ENCODE measurements around the gene PSD4. TPM values are rescaled to one million over a fixed set of nuclear protein-coding genes. Genes with fewer than 3 reads are reported as not detected.

Gene PSD4
- total and polyA plus RNA-seq, 2 of the 4 experiments (the other 2 are of a cell fraction): 0.36 to 0.70 TPM

- TF ChIP-seq SMC3 (IDR thresholded peaks at IDR 0.05; ENCODE audit: low read depth, low read length): no peak
These were observed 8.9 kb downstream of the PSD4 start (continued) for GRCh38 chr2:113182471-113183260.

- H3K56ac ChIP-seq (ENCODE audit: extremely low read depth, insufficient read depth, low read length): no peak overlapping the region
- no peaks in the 10 kb centered on the region for H3K79me1 ChIP-seq (ENCODE audit: low read depth in 1 of 2, low read length in 2 of 2)
- H3K36me3 ChIP-seq (ENCODE audit: control insufficient read depth, insufficient read depth, low read length): no peaks in the 10 kb centered on the region
- H2BK120ac ChIP-seq (ENCODE audit: low read depth, low read length): no peak overlapping the region
- H3K23ac ChIP-seq (ENCODE audit: low read depth, low read length): no peak overlapping the region
- ATAC-seq (ENCODE audit: low read depth) (no peak), DNase-seq (no peak)
- H3K9me1 ChIP-seq (ENCODE audit: insufficient read depth, low read length): peaks cover 3% of the 10 kb centered on the region; the same call in 1 of the 2 replicates
- H2AK9ac ChIP-seq (replicated peaks; ENCODE audit: low read depth, low read length, poor library complexity): no peak overlapping the region
- no peak overlapping the region for H2BK15ac ChIP-seq (ENCODE audit: low read depth, low read length)
- H3K4me1 ChIP-seq (ENCODE audit: control insufficient read depth, insufficient read depth, low read length): no peaks in the 10 kb centered on the region
- BruUV-seq (replicated peaks): no TSS peak
- TF ChIP-seq USF2 (IDR thresholded peaks at IDR 0.05; ENCODE audit: low read depth, low read length) (no peak), RFX5 (IDR thresholded peaks at IDR 0.05; ENCODE audit: low read depth, low read length) (no peak), CTCF (conservative IDR thresholded peaks at IDR 0.05; ENCODE audit: low read depth, low read length) (no peak), RAD21 (IDR thresholded peaks at IDR 0.05; ENCODE audit: low read length) (no peak), POLR2A (IDR thresholded peaks at IDR 0.05; ENCODE audit: low read depth, low read length) (no peak), RCOR1 (IDR thresholded peaks at IDR 0.05; ENCODE audit: insufficient replicate concordance, low read length) (no peak), BHLHE40 (IDR thresholded peaks at IDR 0.05; ENCODE audit: low read depth, low read length) (no peak), MXI1 (IDR thresholded peaks at IDR 0.05; ENCODE audit: borderline replicate concordance, low read depth, low read length) (no peak), SMC3 (IDR thresholded peaks at IDR 0.05; ENCODE audit: low read depth, low read length) (no peak), MAFK (IDR thresholded peaks at IDR 0.05; ENCODE audit: low read depth, low read length) (no peak), CHD1 (IDR thresholded peaks at IDR 0.05; ENCODE audit: low read depth, low read length) (no peak)
- intact Hi-C loops (cut with micrococcal nuclease) (no loop called here), dilution Hi-C loops (cut with HindIII; ENCODE audit: low sequenced_read_pairs, unreplicated experiment) (no loop called here), in situ Hi-C loops (cut with MboI; ENCODE audit: low sequenced_read_pairs) (no loop called here)
- no peaks in the 10 kb centered on the region for H4K20me1 ChIP-seq (ENCODE audit: insufficient read depth, low read length)
- H2AK5ac ChIP-seq (ENCODE audit: low read depth, low read length): no peak overlapping the region
- no peak overlapping the region for H2BK20ac ChIP-seq (ENCODE audit: low read depth, low read length)
- H3K27ac ChIP-seq (ENCODE audit: insufficient read depth, low read length): no peak overlapping the region
- H3K27me3 ChIP-seq (ENCODE audit: control insufficient read depth, insufficient read depth, low read length): peaks cover 23% of the 10 kb centered on the region; the same call in 1 of the 2 replicates
- H3K4me2 ChIP-seq (ENCODE audit: low read depth, low read length): no peak overlapping the region
- no peak overlapping the region for H3K4ac ChIP-seq (ENCODE audit: low read depth, low read length)
- no peak overlapping the region for H4K5ac ChIP-seq (ENCODE audit: low read depth, low read length)
- no peaks in the 10 kb centered on the region for H3K9me3 ChIP-seq (ENCODE audit: control insufficient read depth, insufficient read depth, low read length)
- no CpG with 5 or more reads among the region's 8 CpGs for WGBS, 2 experiments (ENCODE audit: extremely low coverage in 2 of 2, insufficient read length in 1 of 2)
- POLR2A ChIA-PET (ENCODE audit: unreplicated experiment): no interaction called here
- H2AFZ ChIP-seq (replicated peaks; ENCODE audit: low read length, poor library complexity): no peak overlapping the region
- no peak overlapping the region for H3K14ac ChIP-seq (replicated peaks; ENCODE audit: low read depth, low read length)
- H4K8ac ChIP-seq (ENCODE audit: low read depth in 2 of 2, low read length in 2 of 2): no peak overlapping the region
- CTCF ChIA-PET: interaction anchor here (1.4 kb wide), 1 partner anchor 15 kb away, joined by 4 read pairs; no protein-coding TSS in a partner anchor
- no peak overlapping the region for H3K18ac ChIP-seq (ENCODE audit: low read depth, low read length)
- no peak overlapping the region for H3K4me3 ChIP-seq (ENCODE audit: insufficient read depth, low read depth, low read length)
- H2BK5ac ChIP-seq (ENCODE audit: low read depth, low read length, poor library complexity, severe bottlenecking): no peak overlapping the region
- no peak overlapping the region for H4K91ac ChIP-seq (ENCODE audit: insufficient read depth, low read depth, low read length)
- no peak overlapping the region for H3K9ac ChIP-seq (ENCODE audit: low read depth, low read length)
These were observed 9.5 kb downstream of the PSD4 start for GRCh38 chr2:113183264-113183663.
